Stimulated activated effector memory CD8-positive, alpha-beta T cell treated with anti-CD3 and anti-CD28 coated beads, Interleukin-12 subunit alpha, Interleukin-12 subunit beta, amount 100 ng/mL, for 72 hours (primary cell): ENCODE data around the gene ABHD12B.

Experiments
- ATAC-seq: fragments of 150-1000 bp; cut with Tn5 transposase; 2 replicates; pipeline ENCODE4 v1.10.0; 2021
- DNase-seq, 2 donors: peaks; one replicate each; pipeline ENCODE4 v3.0.0; 2021 to 2022; ENCODE audit warnings: low spot score in 2 of 2
- H3K27ac Mint-ChIP-seq: one replicate; pipeline ENCODE4 v1.8.0; 2022; ENCODE audit warnings: mild to moderate bottlenecking, mixed read lengths
- H3K36me3 Mint-ChIP-seq: one replicate; pipeline ENCODE4 v1.8.0; 2022; ENCODE audit warnings: mild to moderate bottlenecking, mixed read lengths
- H3K4me1 Mint-ChIP-seq: one replicate; pipeline ENCODE4 v1.8.0; 2022; ENCODE audit warnings: mixed read lengths
- H3K4me3 Mint-ChIP-seq: one replicate; pipeline ENCODE4 v1.8.0; 2022; ENCODE audit warnings: mild to moderate bottlenecking, mixed read lengths
- H3K9me3 Mint-ChIP-seq: one replicate; pipeline ENCODE4 v1.8.0; 2022; ENCODE audit warnings: mixed read lengths

The ABHD12B gene

GRCh38 chr14:50951032-50951431, 79.2 kb downstream of the ABHD12B start:
- no peak for ATAC-seq
- no peak for DNase-seq
- Mint-ChIP-seq H3K4me1 (peaks cover 8% of the 10 kb centered on the region), H3K9me3 (no peaks in the 10 kb centered on the region), H3K36me3 (peaks cover 6% of the 10 kb centered on the region), H3K27ac (no peak overlapping the region), H3K4me3 (no peak overlapping the region)

GRCh38 chr14:50953502-50953901, 81.6 kb downstream of the ABHD12B start:
- no peak for ATAC-seq
- Mint-ChIP-seq H3K9me3 (no peaks in the 10 kb centered on the region), H3K4me3 (no peak overlapping the region), H3K27ac (no peak overlapping the region), H3K4me1 (peaks cover 8% of the 10 kb centered on the region), H3K36me3 (peaks cover 6% of the 10 kb centered on the region)
- DNase-seq, result no peak
